ENCODE measurements around the gene PRKRIP1.
A peak's percentile ranks its signal among the peaks of the same experiment; 100 is the strongest.
"Not testable (repeated sequence)": the region's sequence is repeated elsewhere in the genome, so short reads cannot be mapped to it uniquely, and the experiment has no call there.

Gene PRKRIP1, protein sequence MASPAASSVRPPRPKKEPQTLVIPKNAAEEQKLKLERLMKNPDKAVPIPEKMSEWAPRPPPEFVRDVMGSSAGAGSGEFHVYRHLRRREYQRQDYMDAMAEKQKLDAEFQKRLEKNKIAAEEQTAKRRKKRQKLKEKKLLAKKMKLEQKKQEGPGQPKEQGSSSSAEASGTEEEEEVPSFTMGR

DNA sequence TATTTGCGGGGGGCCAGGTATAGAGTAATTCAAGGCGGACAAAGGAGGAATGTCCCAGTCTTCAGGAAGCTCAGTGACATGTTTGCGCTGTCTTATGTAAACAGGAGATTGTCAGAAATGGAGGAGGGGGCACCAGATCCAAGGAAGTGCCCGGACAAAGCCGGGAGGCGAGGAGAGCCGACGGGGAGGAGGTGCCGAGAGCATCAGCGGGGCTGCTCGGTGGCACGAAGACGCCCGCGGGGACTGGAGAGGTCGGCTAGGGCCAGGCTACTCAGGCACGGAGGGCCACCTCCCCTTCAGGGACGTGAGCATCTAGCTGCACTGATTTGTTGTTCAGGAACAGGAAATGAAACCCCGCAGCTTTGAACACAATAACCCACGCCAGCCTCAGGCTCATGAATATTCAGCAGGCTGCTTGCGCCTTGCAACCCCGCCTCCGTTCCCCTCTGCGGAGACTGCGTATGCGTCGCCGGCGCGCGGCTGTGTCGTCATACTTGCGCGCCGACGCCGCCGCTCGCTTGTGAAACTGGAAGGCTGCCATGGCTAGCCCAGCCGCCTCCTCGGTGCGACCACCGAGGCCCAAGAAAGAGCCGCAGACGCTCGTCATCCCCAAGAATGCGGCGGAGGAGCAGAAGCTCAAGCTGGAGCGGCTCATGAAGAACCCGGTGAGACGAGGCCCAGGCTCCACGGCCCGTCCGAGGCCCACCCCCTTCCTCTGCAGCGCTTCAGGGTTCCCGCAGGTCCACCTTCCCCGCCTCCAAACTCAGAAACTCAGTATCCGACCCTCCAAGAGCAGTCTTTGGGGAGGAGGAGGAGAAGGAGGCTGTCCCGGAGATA lies at the start of gene PRKRIP1:
Gene PRKRIP1 (plus strand): TSS at position 491 of the 837 bp plus-strand sequence. CDS start 49 bp downstream, at position 540.
- DNase-seq: peak; percentile 93

DNA sequence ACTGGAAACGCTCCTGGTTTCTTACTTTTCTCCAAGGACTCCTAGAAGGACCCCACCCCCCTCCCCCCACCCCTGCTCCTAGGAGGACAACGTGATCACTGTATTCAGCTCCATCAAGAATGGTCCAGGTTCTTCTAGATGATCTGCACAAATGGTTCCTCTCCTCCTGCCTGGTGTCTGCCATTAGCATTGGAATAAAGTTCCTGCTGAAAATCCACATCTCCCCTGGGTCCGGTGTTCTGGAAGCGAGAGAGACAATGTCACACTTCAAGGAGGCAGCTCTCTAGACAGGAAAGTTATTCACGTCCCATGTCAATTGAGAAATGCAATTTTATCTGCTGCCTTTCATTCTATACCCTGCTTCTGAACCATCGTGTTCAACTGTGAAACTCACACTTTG lies 49.2 kb upstream of the PRKRIP1 start:
- not testable (repeated sequence) for DNase-seq

DNA sequence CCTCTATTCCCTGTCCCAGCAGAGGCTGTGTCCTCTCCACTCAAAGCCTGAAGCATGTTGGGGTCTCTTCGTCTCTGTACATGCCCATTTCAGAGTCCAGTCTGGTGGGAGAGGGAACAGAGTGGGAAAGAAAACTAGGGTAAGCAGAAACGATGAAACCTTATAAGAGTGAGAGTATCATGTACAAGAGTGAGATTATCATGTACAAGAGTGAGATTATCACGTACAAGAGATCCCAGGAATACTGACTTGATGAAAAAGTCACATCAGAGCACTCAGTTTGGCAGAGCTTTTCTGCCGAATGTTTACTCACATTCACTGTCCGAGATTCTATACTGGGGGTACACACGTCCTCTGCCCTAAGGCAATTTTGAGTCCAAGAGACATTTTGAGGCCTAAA lies 39.8 kb upstream of the PRKRIP1 start, which contains the start of gene SPDYE6:
Gene SPDYE6 (minus strand): TSS at position 101 of the 400 bp plus-strand sequence. CDS start 421 bp downstream, outside the sequence.
- DNase-seq: not testable (repeated sequence)

DNA sequence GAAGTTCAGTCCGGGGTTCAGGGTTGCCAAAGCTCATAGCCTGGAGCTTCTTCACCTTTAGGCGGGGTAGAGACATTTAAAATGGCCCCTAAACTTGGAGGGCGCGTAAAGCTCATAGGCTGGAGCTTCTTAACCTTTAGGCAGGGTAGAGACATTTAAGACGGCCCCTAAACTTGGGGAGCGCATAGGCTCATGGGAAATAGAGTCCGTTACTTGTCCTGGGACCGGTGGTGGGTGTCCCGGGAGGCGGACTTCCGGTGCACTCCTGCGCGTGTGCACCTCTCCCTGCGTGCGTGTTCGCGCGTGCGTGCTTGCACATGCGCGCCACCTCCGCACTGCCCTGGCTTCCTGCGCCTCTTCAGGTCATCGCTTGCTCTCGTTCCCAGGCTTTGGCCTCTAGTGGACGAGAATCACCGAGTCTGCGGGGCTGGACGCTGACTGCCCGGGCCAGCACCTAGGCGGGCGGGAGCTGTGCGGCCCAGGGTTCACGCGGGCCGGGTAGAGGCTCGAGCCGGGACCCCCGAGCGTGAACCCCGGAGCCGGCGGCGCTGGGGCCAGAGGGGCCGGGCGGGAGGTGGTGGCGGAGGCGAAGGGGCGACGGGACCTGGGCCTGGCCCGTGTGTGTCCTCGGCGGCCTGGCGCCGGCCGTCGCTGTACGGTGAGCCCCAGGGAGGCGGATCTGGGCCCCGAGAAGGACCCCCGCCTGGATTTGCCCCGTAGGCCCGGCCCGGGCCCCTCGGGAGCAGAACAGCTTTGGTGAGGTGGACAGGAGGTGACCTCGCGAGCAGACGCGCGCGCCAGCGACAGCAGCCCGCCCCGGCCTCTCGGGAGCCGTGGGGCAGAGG lies 32.4 kb upstream of the PRKRIP1 start:
- DNase-seq: peak; percentile 97 to 98

DNA sequence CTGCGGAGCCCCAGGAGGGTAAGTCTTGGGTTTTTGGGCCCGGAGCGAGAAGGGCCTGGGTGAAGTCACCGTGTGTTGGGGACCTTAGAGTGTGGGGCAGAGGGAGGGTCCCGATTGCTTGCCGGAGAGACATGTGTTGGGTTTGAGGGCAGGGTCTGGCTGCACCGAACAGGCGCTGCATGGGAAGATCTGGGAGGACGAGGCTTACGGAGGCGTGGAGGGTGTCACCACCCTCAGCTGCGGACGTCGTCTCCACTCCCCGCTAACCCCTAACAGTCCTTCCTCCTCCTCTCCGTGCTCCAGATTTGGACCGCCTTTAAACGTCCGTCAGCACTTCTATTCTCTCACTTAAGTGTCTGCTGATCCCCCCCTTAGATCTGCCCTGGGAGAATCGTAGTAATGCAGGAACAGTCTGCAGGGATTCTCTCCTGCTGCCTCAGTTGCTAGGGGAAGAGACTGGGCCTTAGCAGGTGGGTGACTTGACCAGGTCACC lies 31.7 kb upstream of the PRKRIP1 start:
- not testable (repeated sequence) for DNase-seq

DNA sequence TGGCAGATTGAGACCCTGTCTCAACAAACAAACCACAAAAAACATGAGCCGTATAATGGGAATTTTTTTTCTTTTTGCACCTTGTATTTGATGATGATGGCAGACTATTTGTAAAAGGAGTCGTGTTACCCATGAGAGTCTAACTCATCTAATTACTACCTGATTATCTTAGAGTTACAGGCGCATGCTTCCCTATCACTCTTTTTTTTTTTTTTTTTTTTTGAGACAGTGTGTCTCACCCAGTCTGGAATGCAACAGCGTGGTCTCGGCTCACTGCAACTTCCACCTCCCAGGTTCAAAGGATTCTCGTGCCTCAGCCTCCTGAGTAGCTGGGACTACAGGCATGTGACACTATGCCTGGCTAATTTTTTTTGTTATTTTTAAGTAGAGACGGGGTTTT lies 30.8 kb upstream of the PRKRIP1 start:
- DNase-seq: not testable (repeated sequence)

DNA sequence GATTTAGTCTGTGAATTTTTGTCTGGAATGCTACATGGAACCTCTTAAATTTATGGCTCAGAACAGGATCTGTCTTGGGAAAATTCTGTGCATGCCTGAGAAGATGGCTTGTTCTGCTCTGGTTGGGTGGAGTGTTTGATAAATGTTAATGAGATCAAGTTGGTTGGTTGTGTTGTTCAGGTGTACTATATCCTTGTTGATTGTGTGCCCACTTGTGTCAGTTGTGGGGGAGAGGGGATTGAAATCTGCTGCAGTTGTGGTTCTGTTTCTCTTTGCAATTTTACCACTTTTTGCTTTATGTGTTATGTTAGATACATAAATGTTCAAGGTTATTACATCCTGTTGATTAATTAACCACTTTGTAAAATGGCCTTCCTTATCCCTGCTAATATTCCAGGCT lies 26.1 kb upstream of the PRKRIP1 start:
- DNase-seq: not testable (repeated sequence)

DNA sequence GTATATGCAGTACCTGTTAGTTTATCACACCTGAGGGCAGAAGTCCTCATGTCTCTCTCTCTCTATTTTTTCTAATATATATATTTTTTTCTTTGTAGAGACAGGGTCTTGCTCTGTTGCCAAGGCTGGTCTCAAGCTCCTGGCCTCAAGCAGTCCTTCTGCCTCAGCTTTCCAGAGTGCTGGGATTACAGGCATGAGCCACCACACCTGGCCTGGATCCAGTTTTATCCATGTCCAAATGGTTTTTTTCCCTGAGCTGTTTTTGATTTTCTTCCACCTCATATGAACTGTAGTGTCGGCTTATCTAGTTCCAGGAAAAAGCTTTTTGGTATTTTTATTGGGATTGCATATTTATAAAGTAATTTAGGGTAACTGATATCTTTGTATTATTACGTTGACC lies 23.4 kb upstream of the PRKRIP1 start:
- not testable (repeated sequence) for DNase-seq

DNA sequence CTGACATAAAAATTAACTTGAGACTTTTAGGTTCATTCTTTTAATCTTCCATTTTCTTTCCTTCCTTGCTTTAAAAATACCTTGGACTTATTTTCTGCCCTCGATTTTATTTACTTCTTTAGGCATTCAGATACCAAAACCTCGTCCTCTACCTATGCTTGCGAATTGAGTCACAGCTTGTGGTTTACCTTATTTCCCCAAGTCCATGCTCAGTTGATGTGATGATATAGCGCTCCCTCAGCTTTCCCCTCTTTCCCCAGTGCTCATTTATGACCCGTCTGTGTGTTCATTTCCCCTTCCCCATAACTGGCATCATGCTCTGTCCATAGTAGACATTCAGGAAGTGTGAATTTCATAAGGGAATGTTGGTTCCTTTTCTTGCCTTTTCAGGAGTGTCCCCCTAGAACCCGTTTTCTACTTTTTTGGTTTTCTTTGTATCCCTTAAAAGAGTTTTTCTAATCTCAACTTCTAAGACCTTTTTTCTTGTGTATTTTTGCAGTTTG lies 19.1 kb upstream of the PRKRIP1 start:
- DNase-seq: no peak

DNA sequence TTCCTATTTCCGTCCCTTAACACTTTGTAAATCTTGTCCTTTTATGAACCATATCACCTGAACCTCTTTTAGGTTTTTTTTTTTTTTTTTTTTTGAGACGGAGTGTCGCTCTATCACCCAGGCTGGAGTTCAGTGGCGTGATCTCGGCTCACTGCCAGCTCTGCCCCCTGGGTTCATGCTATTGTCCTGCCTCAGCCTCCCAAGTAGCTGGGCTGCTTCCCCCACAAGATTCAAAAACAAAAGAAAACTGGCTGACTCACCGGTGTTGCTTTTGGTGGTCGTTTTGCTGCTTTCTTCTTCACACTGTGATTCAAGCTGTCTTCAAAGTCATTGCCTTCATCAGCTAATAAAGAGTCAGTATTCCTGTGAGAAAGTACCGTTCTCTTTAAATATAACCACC lies 15.3 kb upstream of the PRKRIP1 start:
- not testable (repeated sequence) for DNase-seq

DNA sequence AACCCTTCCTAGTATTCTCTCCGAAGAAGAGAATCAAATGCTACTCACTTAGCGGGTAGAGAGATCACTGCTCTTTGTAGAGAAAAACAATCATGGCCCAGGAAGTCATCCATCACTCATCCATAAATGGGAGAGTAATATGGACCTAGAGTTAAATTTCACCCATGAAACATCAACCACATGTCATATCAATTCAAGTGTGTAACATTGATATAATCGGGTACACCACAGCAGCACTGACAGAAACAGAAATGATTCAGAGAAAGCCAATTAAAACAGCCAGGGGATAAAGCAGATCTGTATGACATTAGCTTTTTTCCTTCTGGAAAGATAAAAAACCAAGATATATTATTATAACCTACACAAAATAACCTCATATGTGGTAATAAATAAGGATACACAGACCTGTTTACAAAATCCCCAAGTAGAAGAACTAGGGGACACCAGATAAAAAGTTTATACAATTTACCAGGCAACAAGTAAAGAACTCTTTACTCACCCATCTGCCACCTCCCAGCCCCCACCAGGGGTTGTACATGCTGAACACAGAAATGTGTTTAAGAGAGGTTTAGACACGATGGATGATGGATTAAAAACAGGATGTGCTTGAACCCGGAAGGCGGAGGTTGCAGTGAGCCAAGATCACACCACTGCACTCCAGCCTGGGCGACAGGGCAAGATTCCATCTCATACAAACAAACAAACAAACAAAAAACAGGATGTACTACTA lies 14.3 kb upstream of the PRKRIP1 start:
- DNase-seq: not testable (repeated sequence)

DNA sequence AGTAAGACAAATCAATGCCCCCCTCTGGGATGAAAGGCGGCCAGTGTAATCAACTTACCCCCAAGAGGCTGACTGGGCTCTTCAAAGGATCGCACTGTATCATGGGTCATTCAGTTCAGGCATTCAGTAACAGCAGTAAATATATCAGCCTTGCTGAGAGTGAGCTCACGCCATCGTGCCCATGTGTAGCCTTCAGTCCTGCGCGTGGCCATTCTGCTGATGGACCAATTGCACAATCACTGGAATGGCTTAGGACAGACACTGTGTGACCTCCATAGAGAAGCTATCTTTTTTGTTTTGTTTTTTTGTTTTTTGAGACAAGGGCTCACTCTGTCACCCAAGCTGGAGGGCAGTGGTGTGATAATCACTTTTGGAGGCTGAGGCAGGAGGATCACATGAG lies 9.1 kb upstream of the PRKRIP1 start:
- no peak for DNase-seq

DNA sequence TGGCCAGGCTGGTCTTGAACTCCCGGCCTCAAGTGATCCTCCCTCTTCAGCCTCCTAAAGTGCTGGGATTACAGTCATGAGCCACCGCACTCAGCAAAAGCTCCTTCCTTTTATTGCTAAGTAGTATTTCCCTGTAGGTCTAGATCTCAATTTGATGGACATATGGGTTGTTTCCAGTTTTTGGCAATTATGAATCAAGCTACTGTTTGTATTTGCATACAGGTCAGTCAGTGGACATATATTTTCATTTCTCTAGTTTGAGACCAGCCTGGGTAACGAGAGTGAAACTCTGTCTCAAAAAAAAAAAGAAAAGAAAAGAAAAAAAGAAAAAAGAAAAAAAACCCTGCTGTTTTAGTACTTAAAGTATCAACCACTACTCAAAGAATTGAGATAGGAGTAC lies 6.4 kb upstream of the PRKRIP1 start:
- no peak for DNase-seq

DNA sequence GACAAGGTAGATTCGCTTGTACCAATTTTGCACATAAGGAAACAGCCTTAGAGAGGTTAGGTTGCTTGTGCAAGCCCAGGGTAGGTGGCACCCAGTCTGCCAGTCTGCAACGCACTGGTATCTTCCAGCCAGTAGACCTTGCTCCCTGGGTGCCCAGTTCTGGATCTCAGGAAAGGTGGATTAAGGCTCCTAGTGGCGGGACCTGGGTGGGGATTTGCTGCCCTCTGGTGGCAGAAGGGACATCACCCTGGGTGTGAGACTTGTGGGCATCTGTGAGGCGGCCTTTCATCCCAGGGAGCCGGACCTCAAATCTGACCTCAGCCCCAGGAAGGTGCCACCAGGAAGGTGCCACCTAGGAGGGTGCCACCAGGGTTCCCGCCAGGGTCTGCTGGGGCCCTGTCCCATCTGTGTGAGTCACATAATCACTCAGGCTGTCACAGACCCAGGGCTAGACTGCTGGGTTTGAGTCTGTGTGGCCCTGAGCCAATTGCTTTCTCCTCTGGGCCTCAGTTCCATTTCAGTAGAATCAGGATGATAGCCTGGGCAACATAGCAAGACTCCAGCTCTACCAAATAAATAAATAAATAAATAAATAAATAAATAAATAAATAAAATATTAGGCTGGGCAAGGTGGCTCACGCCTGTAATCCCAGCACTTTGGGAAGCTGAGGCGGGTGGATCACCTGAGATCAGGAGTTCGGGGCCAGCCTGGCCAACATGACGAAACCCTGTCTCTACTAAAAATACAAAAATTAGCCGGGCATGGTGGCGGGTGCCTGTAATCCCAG lies 5.3 kb upstream of the PRKRIP1 start:
- peak; percentile 66 to 73 for DNase-seq

DNA sequence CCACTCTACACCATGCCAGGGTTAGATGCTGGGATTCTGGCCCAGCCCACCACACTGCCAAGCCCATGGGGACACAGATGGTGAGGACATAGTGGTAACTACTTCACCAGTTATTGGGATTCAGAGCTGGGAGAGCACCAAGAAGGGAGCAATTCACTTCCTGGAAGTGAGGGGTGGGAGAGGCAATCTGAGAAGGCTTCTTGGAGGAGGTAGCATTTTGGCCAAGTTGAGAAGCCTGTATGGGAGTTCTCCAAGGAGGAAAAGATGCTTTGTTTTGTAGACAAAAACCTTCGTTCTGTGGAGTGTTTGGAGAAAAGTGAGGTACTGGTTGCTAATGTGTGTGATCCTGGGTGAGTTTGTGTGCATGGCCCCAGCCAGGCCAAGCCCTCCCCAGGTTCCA lies 3.8 kb upstream of the PRKRIP1 start:
- DNase-seq: no peak

DNA sequence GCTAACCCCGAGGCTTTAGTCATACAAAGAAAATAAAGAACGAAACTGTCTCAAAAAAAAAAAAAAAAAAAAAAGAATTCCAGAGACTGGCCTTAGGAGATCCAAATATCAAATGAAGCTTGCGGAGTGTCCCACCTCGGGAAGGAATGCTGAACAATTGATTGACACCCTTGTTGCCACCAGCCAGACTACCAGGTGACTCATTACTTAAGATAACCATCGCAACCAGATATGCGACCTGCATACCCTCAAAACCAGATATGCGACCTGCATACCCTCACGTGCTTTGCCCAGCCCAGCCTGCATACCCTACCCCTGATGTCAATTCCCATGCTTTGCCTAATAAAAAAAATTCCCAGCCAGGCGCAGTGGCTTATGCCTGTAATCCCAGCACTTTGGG lies 2.7 kb upstream of the PRKRIP1 start:
- no peak for DNase-seq

DNA sequence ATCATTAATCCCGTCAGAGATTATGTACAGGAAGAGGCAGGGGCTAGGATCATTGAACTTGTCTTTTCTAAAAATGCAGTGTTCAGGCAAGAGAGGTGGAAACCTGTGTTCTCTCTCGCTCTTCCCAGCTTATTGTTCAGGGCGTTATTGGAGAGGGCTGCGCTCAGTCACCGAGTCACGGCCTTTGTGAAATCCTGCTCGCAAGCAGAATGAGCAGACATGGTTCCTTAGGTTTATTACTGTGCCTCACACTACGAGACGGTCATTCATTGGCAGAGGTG lies 631 bp upstream of the PRKRIP1 start:
- no peak for DNase-seq

DNA sequence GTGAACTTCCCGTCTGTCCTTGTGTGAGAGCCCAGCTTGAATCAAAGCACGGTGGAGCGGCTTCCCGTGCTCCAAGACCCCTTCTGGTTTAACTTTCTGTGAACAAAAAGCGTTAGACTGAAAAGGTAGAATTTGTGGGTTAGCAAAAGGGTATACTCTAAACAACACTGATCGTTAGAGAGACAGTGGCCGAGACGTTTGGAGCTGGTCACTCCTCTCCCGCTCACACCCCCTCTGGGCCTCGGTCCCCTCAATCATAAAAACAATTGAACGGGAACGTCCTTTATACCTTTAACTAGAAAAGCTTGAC lies 502 bp downstream of the PRKRIP1 start:
- DNase-seq: no peak

DNA sequence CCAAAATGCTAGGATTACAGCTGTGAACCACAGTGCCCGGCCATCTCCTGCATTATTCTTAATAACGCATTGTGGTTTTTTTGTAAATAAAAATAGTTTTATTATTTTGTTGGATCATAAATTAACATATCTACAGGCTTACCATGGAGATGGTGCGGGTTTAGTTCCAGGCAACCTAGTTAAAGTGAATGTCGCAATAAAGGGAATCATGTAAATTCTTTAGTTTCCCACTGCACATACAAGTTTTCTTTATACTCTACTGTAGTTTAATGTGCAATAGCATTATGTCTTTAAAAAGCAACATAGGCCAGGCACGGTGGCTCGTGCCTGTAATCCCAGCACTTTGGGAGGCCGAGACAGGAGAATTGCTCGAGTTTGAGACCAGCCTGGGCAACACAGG lies 2.4 kb downstream of the PRKRIP1 start:
- no peak for DNase-seq

DNA sequence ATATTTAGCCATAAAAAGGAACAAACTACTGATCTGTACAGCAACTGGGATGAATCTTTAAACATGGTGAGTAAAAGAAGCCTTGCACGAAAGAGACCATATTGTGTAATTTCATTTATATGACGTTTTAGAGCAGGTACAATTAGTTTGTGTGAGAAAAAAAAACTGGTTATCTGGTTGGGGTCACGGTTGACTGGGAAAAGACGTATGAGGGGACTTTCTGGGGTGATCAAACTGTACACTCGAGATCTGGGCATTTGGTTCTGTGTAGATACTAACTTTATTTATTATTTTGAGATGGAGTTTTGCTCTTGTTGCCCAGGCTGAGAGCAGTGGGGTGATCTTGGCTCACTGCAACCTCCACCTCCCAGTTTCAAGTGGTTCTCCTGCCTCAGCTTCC lies 4.2 kb downstream of the PRKRIP1 start:
- DNase-seq: no peak

DNA sequence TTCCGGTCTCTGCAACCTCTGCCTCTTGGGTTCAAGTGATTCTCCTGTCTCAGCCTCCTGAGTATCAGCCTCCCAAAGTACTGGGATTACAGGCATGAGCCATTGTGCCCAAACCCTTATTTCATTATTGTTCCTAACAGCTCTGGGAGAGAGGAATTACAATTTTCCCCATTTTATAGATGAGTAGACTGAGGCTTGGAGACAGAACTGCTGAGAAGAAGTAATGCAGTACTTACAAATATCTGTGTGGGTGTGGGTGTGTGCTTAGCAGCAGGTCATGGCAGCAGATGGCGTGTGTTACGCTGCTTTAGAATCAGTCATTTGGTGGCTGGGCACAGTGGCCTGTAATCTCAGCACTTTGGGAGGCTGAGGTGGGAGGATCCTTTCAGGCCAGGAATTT lies 7.4 kb downstream of the PRKRIP1 start:
- no peak for DNase-seq

Data from CD4-positive, alpha-beta T cell treated with Interferon alpha-2 for 1 hour (primary cell).